NCI-H146 treated with DMSO at 0.1 percent for 48 hours (cell line): ENCODE results near the gene ZDHHC14.

ENCODE experiments used
- DNase-seq: peaks from one replicate; lab custom pipeline; 2025; ENCODE audit not compliant: unreplicated experiment; lab: John Stamatoyannopoulos, UW

The ZDHHC14 gene

DNA sequence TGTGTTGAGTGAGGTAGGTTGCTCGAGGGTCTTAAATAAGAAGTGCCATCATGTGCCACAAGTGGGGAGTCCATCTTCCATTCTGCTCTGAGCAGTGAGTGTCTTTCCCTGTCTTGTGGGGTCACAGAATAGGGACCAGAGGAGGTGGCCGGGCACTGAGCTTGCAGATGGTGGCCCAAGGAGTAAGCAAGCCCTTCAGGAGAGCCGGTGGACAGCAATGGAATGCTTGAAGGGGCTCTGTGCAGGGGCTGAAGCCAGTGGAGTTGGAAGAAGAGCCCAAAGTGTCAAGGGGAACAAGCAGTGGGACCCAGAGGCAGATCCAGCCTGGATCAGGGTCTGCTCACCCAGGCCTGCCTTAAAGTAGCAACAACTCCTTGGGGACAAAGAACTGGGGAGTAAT, 228.6 kb downstream of the ZDHHC14 start:
- no peak for DNase-seq

DNA sequence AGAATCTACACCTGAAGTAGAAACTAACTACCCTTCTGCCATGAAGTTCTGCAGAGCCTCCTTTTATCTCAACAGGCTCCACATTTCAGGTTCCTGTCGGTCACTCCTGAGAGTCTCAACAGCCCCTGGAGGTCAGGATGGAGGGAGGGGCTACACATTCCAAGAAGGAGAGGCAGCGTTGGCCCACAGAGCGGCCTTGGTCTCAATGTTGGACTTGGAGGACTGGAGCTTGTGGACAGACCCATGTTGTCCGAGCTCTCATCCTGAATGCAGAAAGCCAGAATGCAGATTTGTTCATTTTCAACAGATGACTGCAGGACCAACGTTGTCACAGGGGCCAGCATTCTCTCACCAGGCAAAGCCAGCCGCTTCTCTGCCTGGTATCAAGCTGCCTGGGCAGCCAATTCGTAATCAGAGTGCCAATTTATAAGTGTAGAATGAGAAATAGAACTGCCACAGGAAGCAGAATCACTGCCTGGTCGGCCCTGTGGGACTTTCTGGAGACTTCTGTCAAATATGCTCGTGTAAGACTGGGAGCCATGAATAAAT, 229.5 kb downstream of the ZDHHC14 start:
- no peak for DNase-seq

GRCh38 chr6:157611406-157611805, 230.4 kb downstream of the ZDHHC14 start:
- no peak for DNase-seq

- no peak for DNase-seq
Measured at GRCh38 chr6:157613011-157613522, 232.1 kb downstream of the ZDHHC14 start.

DNA sequence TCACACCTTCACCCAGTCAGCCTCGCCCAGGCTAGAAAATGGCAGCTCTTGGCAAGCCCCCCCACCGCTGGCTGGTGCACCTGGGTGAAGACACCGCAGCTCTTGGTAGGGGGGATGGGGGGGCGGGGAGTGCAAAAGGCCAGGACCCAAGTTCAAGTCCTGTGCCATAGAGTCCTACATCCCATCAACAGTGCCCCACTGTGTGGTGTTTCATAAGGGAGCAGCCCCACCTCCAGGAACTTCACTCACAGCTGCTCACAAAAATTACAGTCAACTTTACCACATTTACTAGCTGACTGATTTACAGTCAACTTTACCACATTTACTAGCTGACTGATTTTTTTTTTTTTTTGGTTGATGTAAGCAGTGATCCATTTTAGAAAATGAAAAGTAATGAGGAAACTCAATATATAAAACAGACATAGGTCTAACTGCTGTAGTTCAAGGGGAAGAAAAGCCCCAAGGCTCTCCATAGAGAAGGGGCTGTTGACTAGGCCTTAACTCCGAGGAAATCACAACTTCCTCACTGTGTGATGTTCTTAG, 233.1 kb downstream of the ZDHHC14 start:
- DNase-seq: no peak

GRCh38 chr6:157615420-157615769, 234.4 kb downstream of the ZDHHC14 start:
- no peak for DNase-seq

- DNase-seq: no peak
Measured at GRCh38 chr6:157615951-157616350, 235.0 kb downstream of the ZDHHC14 start.

GRCh38 chr6:157620944-157621343, 240.0 kb downstream of the ZDHHC14 start:
- DNase-seq: no peak

- no peak for DNase-seq
Measured at GRCh38 chr6:157621406-157621805, 240.4 kb downstream of the ZDHHC14 start.

- DNase-seq: no peak
Measured at GRCh38 chr6:157622427-157622826, 241.4 kb downstream of the ZDHHC14 start.

DNA sequence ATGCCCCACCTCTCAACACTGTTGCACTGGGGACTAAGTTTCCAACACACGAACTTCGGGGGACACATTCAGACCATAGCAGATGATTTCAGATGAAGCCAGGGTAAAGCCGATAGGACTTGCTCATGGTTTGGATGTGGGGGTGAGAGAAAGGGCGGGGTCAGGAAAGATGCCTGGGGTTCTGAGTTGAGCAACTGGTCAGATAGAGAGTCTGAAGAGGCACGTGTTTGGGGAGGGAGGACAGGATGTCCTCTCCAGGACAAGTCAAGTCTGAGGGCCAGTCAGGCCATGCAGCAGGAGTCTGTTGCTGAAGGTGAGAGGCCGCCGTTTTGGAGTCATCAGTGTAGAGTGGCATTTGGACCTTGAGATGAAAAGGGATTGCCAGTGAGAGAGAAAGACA, 244.1 kb downstream of the ZDHHC14 start:
- DNase-seq: no peak

- DNase-seq: no peak
Measured at GRCh38 chr6:157625764-157626163, 244.8 kb downstream of the ZDHHC14 start.

DNA sequence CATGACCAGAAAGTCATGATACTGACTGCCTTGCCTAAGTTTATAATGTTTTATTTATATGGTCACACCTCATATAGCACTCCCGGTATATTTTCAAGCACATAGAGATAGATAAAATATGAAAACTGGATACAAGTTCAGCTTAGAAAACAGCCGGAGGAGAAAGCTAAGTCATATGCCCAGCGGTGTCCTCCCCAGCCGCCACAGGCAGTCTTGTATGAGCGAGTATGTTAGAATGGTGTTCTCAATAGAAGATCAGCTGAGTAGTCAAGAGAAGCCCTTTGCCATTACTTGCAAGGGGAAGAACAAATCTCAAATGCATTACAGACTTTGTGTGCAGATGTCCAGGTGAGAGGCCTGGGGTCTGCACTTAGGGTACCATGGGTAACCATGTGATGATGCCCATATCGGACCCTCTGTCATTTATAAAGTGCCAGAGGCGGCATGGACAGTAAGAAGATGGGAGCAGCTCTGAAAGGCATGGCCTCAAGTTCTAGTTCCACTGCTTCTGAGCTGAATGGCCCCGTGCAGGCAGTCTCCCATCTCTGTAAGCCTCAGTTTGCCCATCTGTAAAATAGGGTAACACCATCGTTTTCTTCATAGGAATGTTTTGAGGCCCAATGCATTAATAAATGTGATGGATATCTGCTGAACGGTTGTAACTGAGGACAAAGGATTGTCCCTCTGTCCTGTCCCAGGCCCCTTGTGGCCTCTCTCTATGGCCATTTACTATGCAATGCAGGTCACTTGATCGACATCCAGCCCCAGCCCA, 246.4 kb downstream of the ZDHHC14 start:
- DNase-seq: no peak

DNA sequence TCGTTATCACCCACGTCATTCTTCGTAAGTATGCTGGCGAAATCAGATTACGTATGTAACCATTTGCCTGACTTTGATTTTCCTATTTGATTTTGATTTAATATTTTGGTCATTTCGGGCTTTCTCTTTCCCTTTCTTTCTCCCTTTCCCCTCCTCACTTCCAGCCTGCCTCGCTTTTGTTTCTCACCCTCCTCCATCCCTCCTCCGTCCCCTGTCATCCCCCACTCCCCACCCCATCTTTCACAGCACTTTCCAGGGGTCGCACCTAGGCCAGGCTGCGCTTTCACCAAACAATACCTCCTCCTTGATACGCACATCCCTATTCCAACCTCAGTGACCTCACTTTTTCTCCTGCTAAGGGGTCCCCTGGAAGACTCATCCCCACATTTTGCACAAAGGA, 247.5 kb downstream of the ZDHHC14 start:
- no peak for DNase-seq

DNA sequence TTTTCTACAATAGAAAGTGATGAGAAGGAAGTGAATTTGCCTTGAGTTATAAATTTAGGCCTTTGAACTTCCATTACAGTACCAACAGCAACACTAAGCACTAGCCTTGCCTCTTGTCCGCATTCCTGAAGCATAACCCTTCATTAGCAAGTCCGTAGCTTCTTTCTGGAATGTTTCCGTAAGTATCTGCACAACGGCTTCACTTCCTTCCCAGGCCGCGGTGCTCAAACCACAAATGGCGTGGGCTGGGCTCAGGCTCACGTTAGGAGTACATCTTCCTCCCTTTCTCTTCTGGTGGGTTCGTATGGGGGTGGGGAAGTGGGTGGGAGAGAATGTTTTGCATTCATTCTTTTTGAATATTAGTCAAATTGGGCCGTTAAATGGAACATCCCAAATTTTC, 248.2 kb downstream of the ZDHHC14 start:
- no peak for DNase-seq

GRCh38 chr6:157630463-157631080, 249.6 kb downstream of the ZDHHC14 start:
- no peak for DNase-seq

- DNase-seq: no peak
Measured at GRCh38 chr6:157631412-157631811, 250.4 kb downstream of the ZDHHC14 start.

- no peak for DNase-seq
Measured at GRCh38 chr6:157631838-157632614, 251.0 kb downstream of the ZDHHC14 start.

DNA sequence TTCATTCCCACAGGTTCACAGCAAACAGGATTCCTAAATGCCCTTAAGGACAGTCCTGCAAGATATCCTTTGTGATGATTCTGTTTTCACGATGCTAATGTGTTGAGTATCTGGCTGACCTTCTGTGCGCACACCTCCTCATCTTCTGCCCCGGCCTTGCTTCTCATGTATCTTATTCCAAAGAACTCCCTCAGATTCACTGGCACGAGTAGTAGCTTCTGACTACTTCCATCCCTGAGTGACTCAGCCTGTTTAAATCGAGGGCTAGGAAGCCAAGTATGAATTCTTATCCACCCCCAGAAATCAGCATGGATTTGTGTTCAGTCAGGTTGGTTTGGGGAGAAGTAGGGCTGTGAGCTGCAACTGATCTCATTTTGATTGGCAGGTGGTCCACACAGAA, 251.8 kb downstream of the ZDHHC14 start:
- no peak for DNase-seq

GRCh38 chr6:157634546-157634945, 253.6 kb downstream of the ZDHHC14 start:
- no peak for DNase-seq
